UCSD-AML1 (cell line): ENCODE data around the gene MKNK1.

Experiments
- DNase-seq: peaks from one replicate; lab custom pipeline; 2025; ENCODE audit not compliant: unreplicated experiment; lab: John Stamatoyannopoulos, UW

Gene MKNK1

GRCh38 chr1:46525253-46525983, 78.7 kb downstream of the MKNK1 start:
- no peak for DNase-seq

- no peak for DNase-seq
Observed at GRCh38 chr1:46524843-46525242, 79.2 kb downstream of the MKNK1 start.

GRCh38 chr1:46523496-46524353, 80.3 kb downstream of the MKNK1 start:
- no peak for DNase-seq

GRCh38 chr1:46522969-46523320, 81.1 kb downstream of the MKNK1 start:
- DNase-seq, result no peak

GRCh38 chr1:46522184-46522968, 81.7 kb downstream of the MKNK1 start:
- peak; percentile 80 for DNase-seq

- DNase-seq, result peak; percentile 32
Observed at GRCh38 chr1:46521414-46521813, 82.7 kb downstream of the MKNK1 start.

- no peak for DNase-seq
Observed at GRCh38 chr1:46520063-46520911, 83.8 kb downstream of the MKNK1 start.

GRCh38 chr1:46519209-46519608, 84.9 kb downstream of the MKNK1 start:
- DNase-seq, result no peak

GRCh38 chr1:46517932-46518498, 86.1 kb downstream of the MKNK1 start:
- DNase-seq, result no peak

- no peak for DNase-seq
Observed at GRCh38 chr1:46517010-46517600, 87.0 kb downstream of the MKNK1 start.

- no peak for DNase-seq
Observed at GRCh38 chr1:46516200-46516950, 87.7 kb downstream of the MKNK1 start.

- no peak for DNase-seq
Observed at GRCh38 chr1:46515576-46515975, 88.5 kb downstream of the MKNK1 start.

- no peak for DNase-seq
Observed at GRCh38 chr1:46513536-46513935, 90.5 kb downstream of the MKNK1 start.

GRCh38 chr1:46512792-46513190, 91.3 kb downstream of the MKNK1 start:
- no peak for DNase-seq

GRCh38 chr1:46512135-46512791, 91.8 kb downstream of the MKNK1 start:
- no peak for DNase-seq

- DNase-seq, result no peak
Observed at GRCh38 chr1:46510998-46511365, 93.1 kb downstream of the MKNK1 start.

- no peak for DNase-seq
Observed at GRCh38 chr1:46510341-46510997, 93.6 kb downstream of the MKNK1 start.

GRCh38 chr1:46508757-46509156, 95.3 kb downstream of the MKNK1 start:
- no peak for DNase-seq
